ENCODE results near the gene RYR2.

The RYR2 gene

DNA sequence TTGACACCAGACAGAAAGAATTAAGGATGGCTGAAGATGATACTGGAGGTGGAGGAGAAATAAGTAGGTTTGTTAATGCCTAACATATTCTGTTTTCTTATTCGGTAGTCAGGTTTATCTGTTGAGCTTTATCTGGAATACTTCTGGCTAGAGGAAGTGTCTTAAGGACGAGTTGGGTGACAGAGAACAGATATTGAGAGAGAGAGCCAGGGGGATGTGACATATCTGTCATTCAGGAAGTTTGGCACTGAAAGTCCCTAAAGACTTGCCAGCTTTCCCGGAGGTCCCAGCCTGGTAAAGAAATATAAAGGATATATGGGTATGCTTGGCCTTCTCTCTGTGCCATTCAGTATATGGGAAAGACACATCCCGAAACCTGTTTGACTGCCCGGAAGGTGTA, 568.2 kb downstream of the RYR2 start:
- no peak for ATAC-seq
- no peak for TF ChIP-seq ZFP30 (CRISPR knock-in tag; IDR thresholded peaks at IDR 0.05)
- TF ChIP-seq ZNF70 (CRISPR knock-in tag; IDR thresholded peaks at IDR 0.05): no peak
- TF ChIP-seq ESRRG (CRISPR knock-in tag; IDR thresholded peaks at IDR 0.05): no peak
- no peak for TF ChIP-seq ZNF565 (CRISPR knock-in tag; conservative IDR thresholded peaks at IDR 0.05; ENCODE audit: low read depth)
- no peak for TF ChIP-seq ARNTL (CRISPR knock-in tag; IDR thresholded peaks at IDR 0.05; ENCODE audit: borderline replicate concordance, low read depth)
- no peak for TF ChIP-seq ZNF8 (CRISPR knock-in tag; IDR thresholded peaks at IDR 0.05)
- TF ChIP-seq CSRNP3 (CRISPR knock-in tag; IDR thresholded peaks at IDR 0.05): no peak
- no peak for TF ChIP-seq GLIS3 (CRISPR knock-in tag; IDR thresholded peaks at IDR 0.05)
- no peak for TF ChIP-seq ZFP3 (CRISPR knock-in tag; IDR thresholded peaks at IDR 0.05)
- TF ChIP-seq, protein P1, sequence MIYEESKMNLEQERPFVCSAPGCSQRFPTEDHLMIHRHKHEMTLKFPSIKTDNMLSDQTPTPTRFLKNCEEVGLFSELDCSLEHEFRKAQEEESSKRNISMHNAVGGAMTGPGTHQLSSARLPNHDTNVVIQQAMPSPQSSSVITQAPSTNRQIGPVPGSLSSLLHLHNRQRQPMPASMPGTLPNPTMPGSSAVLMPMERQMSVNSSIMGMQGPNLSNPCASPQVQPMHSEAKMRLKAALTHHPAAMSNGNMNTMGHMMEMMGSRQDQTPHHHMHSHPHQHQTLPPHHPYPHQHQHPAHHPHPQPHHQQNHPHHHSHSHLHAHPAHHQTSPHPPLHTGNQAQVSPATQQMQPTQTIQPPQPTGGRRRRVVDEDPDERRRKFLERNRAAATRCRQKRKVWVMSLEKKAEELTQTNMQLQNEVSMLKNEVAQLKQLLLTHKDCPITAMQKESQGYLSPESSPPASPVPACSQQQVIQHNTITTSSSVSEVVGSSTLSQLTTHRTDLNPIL (CRISPR knock-in tag; IDR thresholded peaks at IDR 0.05; ENCODE audit: low read depth): no peak
- TF ChIP-seq ISL1 (CRISPR knock-in tag; IDR thresholded peaks at IDR 0.05): no peak
- TF ChIP-seq ZC3H10 (CRISPR knock-in tag; IDR thresholded peaks at IDR 0.05): no peak
- no peak for TF ChIP-seq OSR1 (CRISPR knock-in tag; IDR thresholded peaks at IDR 0.05)
- no peak for TF ChIP-seq RARB (CRISPR knock-in tag; IDR thresholded peaks at IDR 0.05)
- no peak for TF ChIP-seq PPARA (CRISPR knock-in tag; IDR thresholded peaks at IDR 0.05; ENCODE audit: borderline replicate concordance)

GRCh38 chr1:237613984-237614383, 572.0 kb downstream of the RYR2 start:
- TF ChIP-seq PATZ1 (CRISPR knock-in tag; IDR thresholded peaks at IDR 0.05; ENCODE audit: borderline replicate concordance) (no peak), POU6F1 (CRISPR knock-in tag; IDR thresholded peaks at IDR 0.05; ENCODE audit: borderline replicate concordance, low read depth) (no peak), PPARA (CRISPR knock-in tag; IDR thresholded peaks at IDR 0.05; ENCODE audit: borderline replicate concordance) (no peak)
- TF ChIP-seq, protein P1 (CRISPR knock-in tag; IDR thresholded peaks at IDR 0.05; ENCODE audit: low read depth): no peak
- ATAC-seq: no peak

DNA sequence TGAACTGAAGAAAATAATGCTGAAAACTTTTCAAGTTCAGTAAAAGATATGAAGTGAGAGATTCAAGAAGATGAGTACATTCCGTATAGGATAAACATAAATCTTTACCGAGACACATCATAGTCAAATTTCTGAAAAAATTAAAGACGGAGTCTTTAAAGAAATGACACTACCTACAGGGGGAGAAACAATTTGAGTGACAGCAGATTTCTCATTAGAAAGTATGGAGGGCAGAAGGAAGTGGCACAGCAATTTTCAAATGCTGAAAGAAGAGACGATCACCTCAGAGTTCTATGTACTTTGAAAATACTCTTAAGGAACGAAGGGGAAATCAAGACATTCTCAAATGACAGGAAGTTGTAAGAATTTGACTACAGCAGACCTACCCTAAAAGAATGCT, 577.6 kb downstream of the RYR2 start:
- ATAC-seq: no peak
- TF ChIP-seq, protein P2, sequence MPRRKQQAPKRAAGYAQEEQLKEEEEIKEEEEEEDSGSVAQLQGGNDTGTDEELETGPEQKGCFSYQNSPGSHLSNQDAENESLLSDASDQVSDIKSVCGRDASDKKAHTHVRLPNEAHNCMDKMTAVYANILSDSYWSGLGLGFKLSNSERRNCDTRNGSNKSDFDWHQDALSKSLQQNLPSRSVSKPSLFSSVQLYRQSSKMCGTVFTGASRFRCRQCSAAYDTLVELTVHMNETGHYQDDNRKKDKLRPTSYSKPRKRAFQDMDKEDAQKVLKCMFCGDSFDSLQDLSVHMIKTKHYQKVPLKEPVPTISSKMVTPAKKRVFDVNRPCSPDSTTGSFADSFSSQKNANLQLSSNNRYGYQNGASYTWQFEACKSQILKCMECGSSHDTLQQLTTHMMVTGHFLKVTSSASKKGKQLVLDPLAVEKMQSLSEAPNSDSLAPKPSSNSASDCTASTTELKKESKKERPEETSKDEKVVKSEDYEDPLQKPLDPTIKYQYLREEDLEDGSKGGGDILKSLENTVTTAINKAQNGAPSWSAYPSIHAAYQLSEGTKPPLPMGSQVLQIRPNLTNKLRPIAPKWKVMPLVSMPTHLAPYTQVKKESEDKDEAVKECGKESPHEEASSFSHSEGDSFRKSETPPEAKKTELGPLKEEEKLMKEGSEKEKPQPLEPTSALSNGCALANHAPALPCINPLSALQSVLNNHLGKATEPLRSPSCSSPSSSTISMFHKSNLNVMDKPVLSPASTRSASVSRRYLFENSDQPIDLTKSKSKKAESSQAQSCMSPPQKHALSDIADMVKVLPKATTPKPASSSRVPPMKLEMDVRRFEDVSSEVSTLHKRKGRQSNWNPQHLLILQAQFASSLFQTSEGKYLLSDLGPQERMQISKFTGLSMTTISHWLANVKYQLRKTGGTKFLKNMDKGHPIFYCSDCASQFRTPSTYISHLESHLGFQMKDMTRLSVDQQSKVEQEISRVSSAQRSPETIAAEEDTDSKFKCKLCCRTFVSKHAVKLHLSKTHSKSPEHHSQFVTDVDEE (CRISPR knock-in tag; IDR thresholded peaks at IDR 0.05): no peak
- no peak for TF ChIP-seq ZC3H10 (CRISPR knock-in tag; IDR thresholded peaks at IDR 0.05)
- no peak for TF ChIP-seq CSRNP3 (CRISPR knock-in tag; IDR thresholded peaks at IDR 0.05)
- no peak for TF ChIP-seq CSDC2 (CRISPR knock-in tag; IDR thresholded peaks at IDR 0.05)
- TF ChIP-seq OSR1 (CRISPR knock-in tag; IDR thresholded peaks at IDR 0.05): no peak
- no peak for TF ChIP-seq GLIS3 (CRISPR knock-in tag; IDR thresholded peaks at IDR 0.05)
- no peak for TF ChIP-seq ARNTL (CRISPR knock-in tag; IDR thresholded peaks at IDR 0.05; ENCODE audit: borderline replicate concordance, low read depth)
- TF ChIP-seq BACH2 (CRISPR knock-in tag; IDR thresholded peaks at IDR 0.05; ENCODE audit: borderline replicate concordance): no peak
- no peak for TF ChIP-seq PATZ1 (CRISPR knock-in tag; IDR thresholded peaks at IDR 0.05; ENCODE audit: borderline replicate concordance)
- no peak for TF ChIP-seq ZFP30 (CRISPR knock-in tag; IDR thresholded peaks at IDR 0.05)
- TF ChIP-seq, protein P1 (CRISPR knock-in tag; IDR thresholded peaks at IDR 0.05; ENCODE audit: low read depth): no peak
